GM13976 (cell line): Measurements from ENCODE around the gene ENOX1.

Experiments used
- DNase-seq: peaks from one replicate; pipeline ENCODE4 v3.0.0; 2012; ENCODE audit warnings: low spot score
- in situ Hi-C: fragments of 300-500 bp; cut with MboI; formaldehyde crosslinking; loops from one replicate; pipeline ENCODE4 v1.12.0; 2022; ENCODE audit warnings: low sequenced_read_pairs, mixed read lengths, inconsistent platforms; ENCODE audit not compliant: unreplicated experiment
- TF ChIP-seq, protein P1 (sequence below): IDR thresholded peaks from 2 replicates; pipeline ENCODE4 v1.5.1; 2012; ENCODE audit warnings: borderline replicate concordance, mild to moderate bottlenecking; ENCODE audit not compliant: insufficient read depth; ENCODE audit errors: extremely low read depth, missing control alignments, control extremely low read depth

The ENOX1 gene

DNA sequence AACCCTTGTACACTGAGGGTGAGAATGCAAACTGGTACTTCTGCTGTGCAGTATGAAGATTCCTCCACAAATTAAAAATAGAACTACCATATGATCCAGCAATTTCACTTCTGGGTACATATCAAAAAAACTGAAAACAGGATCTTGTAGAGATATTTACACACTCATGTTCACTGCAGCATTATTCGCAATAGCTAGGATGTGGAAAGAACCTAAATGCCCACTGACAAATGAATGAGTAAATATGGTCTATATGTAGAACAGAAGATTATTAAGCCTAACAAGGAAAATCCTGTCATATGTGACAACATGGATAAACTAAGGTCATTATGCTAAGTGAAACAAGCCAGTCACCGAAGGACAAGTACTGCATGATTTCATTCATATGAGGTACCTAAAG is 304.7 kb downstream of the ENOX1 start:
- TF ChIP-seq, protein P1, sequence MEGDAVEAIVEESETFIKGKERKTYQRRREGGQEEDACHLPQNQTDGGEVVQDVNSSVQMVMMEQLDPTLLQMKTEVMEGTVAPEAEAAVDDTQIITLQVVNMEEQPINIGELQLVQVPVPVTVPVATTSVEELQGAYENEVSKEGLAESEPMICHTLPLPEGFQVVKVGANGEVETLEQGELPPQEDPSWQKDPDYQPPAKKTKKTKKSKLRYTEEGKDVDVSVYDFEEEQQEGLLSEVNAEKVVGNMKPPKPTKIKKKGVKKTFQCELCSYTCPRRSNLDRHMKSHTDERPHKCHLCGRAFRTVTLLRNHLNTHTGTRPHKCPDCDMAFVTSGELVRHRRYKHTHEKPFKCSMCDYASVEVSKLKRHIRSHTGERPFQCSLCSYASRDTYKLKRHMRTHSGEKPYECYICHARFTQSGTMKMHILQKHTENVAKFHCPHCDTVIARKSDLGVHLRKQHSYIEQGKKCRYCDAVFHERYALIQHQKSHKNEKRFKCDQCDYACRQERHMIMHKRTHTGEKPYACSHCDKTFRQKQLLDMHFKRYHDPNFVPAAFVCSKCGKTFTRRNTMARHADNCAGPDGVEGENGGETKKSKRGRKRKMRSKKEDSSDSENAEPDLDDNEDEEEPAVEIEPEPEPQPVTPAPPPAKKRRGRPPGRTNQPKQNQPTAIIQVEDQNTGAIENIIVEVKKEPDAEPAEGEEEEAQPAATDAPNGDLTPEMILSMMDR = no peak
- DNase-seq = no peak

DNA sequence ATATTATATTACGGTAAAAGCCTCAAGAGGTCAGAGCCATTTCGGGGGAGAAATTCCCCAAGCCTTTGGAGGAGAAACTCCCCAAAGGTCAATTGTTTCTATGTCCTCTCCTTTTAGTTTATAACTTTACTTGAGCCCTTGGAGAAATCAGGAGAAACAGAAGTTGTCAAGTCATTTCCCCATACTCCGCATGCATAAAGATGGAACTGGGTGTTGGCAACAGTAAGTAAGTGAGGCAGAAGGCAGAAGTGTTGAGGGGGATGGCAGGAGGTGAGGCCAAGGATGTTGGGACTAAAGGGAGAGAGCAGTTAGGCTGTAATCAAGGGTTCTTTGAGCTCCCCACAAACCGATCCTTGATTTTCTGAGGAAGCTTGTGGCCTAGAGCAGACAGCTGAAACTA is 307.9 kb downstream of the ENOX1 start:
- TF ChIP-seq, protein P1 = no peak
- no peak for DNase-seq
- in situ Hi-C loops = no loop called here

More for the DNA sequence above, 304.7 kb downstream of the ENOX1 start:
- in situ Hi-C loops = no loop called here

DNA sequence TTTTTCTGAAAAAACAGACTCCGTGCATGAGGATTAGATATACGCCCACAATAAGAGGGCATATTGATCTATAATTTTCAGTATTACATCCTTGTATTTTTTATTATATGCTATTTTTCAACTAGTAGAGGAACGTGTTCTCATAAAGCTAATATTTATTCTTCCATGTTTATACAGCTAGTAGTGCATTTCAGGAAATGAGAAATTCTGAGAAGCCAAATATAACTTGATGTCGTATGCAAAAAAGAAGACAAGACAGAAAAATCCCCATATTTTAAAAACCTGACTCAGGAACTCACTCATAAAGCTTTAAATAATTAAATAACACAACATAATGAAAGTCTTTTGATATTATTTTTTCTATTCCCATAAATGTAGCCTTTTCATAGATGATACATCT is 308.6 kb downstream of the ENOX1 start:
- no peak for DNase-seq
- in situ Hi-C loops = no loop called here
- TF ChIP-seq, protein P1 = no peak

DNA sequence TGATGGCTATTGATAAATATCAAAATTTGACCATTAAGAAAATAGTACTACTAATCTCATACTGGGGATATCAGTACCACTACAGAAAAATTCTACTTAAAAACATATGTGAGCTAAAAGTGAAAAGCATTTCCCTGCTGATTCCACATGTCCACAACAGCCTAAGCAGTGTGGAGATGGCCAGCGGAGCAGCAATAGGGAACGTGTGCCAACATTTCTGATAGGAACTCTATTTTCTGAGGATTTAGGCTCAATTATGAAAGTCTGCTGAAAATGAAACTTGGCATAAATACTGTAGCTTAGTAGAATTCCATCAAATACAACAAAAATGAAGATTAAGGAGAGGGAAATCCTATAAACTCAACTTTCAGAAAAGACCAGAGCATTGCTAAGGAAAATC is 311.6 kb downstream of the ENOX1 start:
- no peak for DNase-seq
- in situ Hi-C loops = no loop called here
- TF ChIP-seq, protein P1 = no peak

DNA sequence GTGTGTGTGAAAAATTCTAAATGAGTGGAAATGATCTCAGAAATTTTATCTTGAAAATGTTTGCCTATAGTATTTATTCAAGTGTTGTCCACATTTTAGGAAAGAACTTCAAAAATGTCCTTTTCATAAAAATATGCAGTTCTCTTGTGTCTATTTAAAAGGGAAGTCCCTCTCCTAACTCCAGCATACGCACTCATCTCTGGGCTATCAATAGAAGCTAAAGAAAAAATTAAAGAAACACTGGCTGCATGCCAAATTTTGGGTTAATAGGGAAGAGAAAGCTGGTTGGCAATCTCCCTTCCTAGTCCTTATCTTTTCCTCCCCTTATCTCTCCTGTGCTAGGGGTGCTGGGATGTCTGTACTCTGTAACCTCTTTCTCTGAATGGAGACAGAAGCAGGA is 313.3 kb downstream of the ENOX1 start:
- in situ Hi-C loops = no loop called here
- TF ChIP-seq, protein P1 = no peak
- no peak for DNase-seq

DNA sequence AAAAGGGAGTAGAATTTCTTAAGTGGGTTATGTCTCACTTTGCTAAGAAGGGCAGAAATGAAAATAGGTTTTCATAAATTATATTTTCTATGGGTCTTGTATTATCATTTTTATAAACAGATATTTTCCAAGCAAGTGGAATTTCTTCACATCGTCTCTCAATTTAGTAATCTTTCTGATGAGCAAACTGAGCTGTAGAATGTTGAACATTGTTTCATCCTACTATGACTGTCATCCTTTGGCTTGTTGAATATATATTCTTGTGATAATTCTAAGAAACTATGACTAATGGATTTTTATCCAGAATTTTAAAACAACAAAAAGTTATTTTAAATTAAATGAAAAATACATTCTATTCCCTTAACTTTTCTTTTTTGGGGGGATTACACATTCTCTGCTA is 313.8 kb downstream of the ENOX1 start:
- in situ Hi-C loops = no loop called here
- no peak for DNase-seq
- TF ChIP-seq, protein P1 = no peak

DNA sequence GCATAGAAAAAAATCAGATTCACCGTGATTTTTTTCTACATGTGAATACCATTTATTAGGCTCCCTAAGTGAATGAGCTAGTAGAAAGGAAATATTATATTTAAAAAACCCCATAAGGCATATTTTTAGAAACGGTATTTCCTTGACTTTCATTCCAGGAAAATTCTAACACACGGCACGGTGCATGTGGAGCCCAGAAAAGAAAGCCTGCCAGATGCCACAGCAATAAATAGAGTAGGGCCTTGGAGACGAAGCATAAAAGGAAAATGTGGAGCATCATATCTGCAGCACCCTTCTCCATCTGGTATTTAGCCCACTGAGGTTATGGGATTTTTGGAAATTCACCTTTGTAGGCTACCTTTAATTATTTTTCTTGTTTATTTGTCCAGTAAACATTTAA is 314.4 kb downstream of the ENOX1 start:
- DNase-seq = no peak
- TF ChIP-seq, protein P1 = no peak
- in situ Hi-C loops = no loop called here
